Karpas-422 (cell line): ENCODE results near the gene CNN2. TPM values are rescaled to one million over a fixed set of nuclear protein-coding genes. Genes with fewer than 3 reads are reported as not detected.

Source experiments
- DNase-seq: peaks from one replicate; pipeline ENCODE4 v3.0.0-alpha.2; 2015
- H2AFZ ChIP-seq: fragments of 200-600 bp; sonication (generic); 2 replicates; pipeline ENCODE4 v1.6.1; 2014; ENCODE audit warnings: antibody characterized with exemption, low read length, mixed read lengths
- H3K27ac ChIP-seq: fragments of 200-600 bp; sonication (generic); 2 replicates; pipeline ENCODE4 v1.5.1; 2014; ENCODE audit warnings: mild to moderate bottlenecking, low read length, moderate library complexity
- H3K27me3 ChIP-seq: fragments of 200-600 bp; sonication (generic); 2 replicates; pipeline ENCODE4 v1.6.1; 2014; ENCODE audit warnings: low read length, mixed read lengths
- H3K36me3 ChIP-seq: fragments of 200-600 bp; sonication (generic); 2 replicates; pipeline ENCODE4 v1.6.1; 2014; ENCODE audit warnings: low read length, mixed read lengths; ENCODE audit not compliant: insufficient read depth
- H3K4me1 ChIP-seq: fragments of 200-600 bp; sonication (generic); 2 replicates; pipeline ENCODE4 v1.6.1; 2014; ENCODE audit warnings: mild to moderate bottlenecking, low read length, mixed read lengths
- H3K4me2 ChIP-seq: fragments of 200-600 bp; sonication (generic); 2 replicates; pipeline ENCODE4 v1.6.1; 2014; ENCODE audit warnings: low read length, low read depth, mild to moderate bottlenecking; ENCODE audit not compliant: poor library complexity, severe bottlenecking
- H3K4me3 ChIP-seq: fragments of 200-600 bp; sonication (generic); 2 replicates; pipeline ENCODE4 v1.5.1; 2014; ENCODE audit warnings: mild to moderate bottlenecking, antibody characterized with exemption, low read length, mixed read lengths
- H3K79me2 ChIP-seq: fragments of 200-600 bp; sonication (generic); 2 replicates; pipeline ENCODE4 v1.6.1; 2014; ENCODE audit warnings: mild to moderate bottlenecking, low read length, mixed read lengths
- H3K9ac ChIP-seq: fragments of 200-600 bp; sonication (generic); 2 replicates; pipeline ENCODE4 v1.6.0; 2014; ENCODE audit warnings: low read length
- H3K9me2 ChIP-seq: fragments of 200-600 bp; sonication (generic), shearing (Covaris generic); replicated peaks from 2 replicates; pipeline ENCODE4 v1.6.0; 2014; ENCODE audit warnings: mild to moderate bottlenecking, low read length, moderate library complexity; ENCODE audit not compliant: insufficient read depth
- H3K9me3 ChIP-seq: fragments of 300-700, 200-600 bp; sonication (generic); 2 replicates; pipeline ENCODE4 v1.6.1; 2014; ENCODE audit warnings: low read length, mixed read lengths
- H4K20me1 ChIP-seq: fragments of 200-600 bp; sonication (generic); 2 replicates; pipeline ENCODE4 v1.6.1; 2014; ENCODE audit warnings: mild to moderate bottlenecking, antibody characterized with exemption, low read length, low read depth; ENCODE audit not compliant: insufficient read depth
- total RNA-seq: library from RNA; depleted of rRNA; stranded (reverse); fragments of >200 nt; shearing (Covaris generic); gene quantifications from 2 replicates; pipeline ENCODE4 v1.2.3, GENCODE V29; 2014; ENCODE audit warnings: low replicate concordance

Gene CNN2
- total RNA-seq, 1 experiment from 2014 or later = 88.6 TPM

DNA sequence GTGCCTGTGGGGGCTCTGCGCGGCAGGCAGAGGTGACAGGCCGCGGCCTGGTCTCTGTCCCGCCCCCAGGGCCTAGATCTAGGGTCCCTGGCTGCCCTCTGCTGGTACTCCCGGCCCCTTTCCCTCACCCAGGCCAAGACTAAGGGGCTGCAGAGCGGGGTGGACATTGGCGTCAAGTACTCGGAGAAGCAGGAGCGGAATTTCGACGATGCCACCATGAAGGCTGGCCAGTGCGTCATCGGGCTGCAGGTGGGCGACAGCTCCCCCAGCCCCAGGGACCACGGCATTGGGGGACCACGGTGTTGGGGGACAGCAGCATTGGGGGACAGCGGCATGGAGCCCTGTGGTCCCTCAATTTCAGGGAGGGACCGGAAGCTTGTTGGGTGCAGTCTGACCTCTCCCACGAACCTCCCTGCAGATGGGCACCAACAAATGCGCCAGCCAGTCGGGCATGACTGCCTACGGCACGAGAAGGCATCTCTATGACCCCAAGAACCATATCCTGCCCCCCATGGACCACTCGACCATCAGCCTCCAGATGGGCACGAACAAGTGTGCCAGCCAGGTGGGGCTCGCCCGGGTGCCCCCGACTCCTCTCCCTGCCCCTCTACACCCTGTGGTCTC, 9.7 kb downstream of the CNN2 start:
- Histone ChIP-seq H4K20me1 (no peaks in the 10 kb centered on the region), H3K27ac (no peak overlapping the region), H3K4me2 (no peak overlapping the region), H3K9me2 (no peaks in the 10 kb centered on the region), H3K79me2 (no peaks in the 10 kb centered on the region), H3K4me3 (no peak overlapping the region), H2AFZ (no peak overlapping the region), H3K27me3 (no peaks in the 10 kb centered on the region), H3K4me1 (peaks cover 35% of the 10 kb centered on the region), H3K9me3 (no peaks in the 10 kb centered on the region), H3K9ac (no peak overlapping the region), H3K36me3 (peaks cover 4% of the 10 kb centered on the region; the same call in 1 of the 2 replicates)
- DNase-seq = no peak

DNA sequence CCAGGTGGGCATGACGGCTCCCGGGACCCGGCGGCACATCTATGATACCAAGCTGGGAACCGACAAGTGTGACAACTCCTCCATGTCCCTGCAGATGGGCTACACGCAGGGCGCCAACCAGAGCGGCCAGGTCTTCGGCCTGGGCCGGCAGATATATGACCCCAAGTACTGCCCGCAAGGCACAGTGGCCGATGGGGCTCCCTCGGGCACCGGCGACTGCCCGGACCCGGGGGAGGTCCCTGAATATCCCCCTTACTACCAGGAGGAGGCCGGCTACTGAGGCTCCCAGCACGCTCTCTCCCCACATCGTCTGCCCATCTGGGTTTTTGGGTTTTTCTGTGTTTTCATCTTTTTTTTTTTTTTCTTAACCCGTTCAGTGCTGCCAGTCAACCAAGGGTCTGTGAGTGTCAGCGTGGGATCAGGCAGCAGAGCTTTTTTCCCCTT, 11.2 kb downstream of the CNN2 start:
- Histone ChIP-seq H3K4me2 (peak overlapping the region; percentile 87), H3K4me3 (peak overlapping the region; percentile 79; the same call in 1 of the 2 replicates), H2AFZ (no peak overlapping the region), H3K27ac (peak overlapping the region; percentile 95), H3K9me2 (no peaks in the 10 kb centered on the region), H4K20me1 (0 out of 2 replicates have a peak, but pooled peaks cover 8% of the 10 kb centered on the region), H3K79me2 (no peaks in the 10 kb centered on the region), H3K4me1 (peaks cover 42% of the 10 kb centered on the region), H3K27me3 (no peaks in the 10 kb centered on the region), H3K36me3 (peaks cover 4% of the 10 kb centered on the region; the same call in 1 of the 2 replicates), H3K9ac (peak overlapping the region; percentile 62), H3K9me3 (no peaks in the 10 kb centered on the region)
- peak; percentile 84 for DNase-seq

GRCh38 chr19:1038978-1039645, 12.7 kb downstream of the CNN2 start:
- H3K9ac ChIP-seq = peak overlapping the region; percentile 62
- peaks cover 42% of the 10 kb centered on the region for H3K4me1 ChIP-seq
- H3K9me3 ChIP-seq = no peaks in the 10 kb centered on the region

GRCh38 chr19:1039646-1040475, 13.5 kb downstream of the CNN2 start, which contains the start of gene ABCA7:
ABCA7 (plus strand) TSS chr19:1040107; CDS start chr19:1041362, 1,255 bp downstream.
- H3K27ac ChIP-seq = peak within 1 kb of the TSS; percentile 95
- peak within 1 kb of the TSS; percentile 17; the same call in 1 of the 2 replicates for H2AFZ ChIP-seq
- peaks cover 4% of the 10 kb centered on the region; the same call in 1 of the 2 replicates for H3K36me3 ChIP-seq
- peak; percentile 99 for DNase-seq
- H3K4me2 ChIP-seq = peak within 1 kb of the TSS; percentile 87
- peak within 1 kb of the TSS; percentile 79 for H3K9ac ChIP-seq
- no peaks in the 10 kb centered on the region for H3K79me2 ChIP-seq
- H3K4me3 ChIP-seq = peak within 1 kb of the TSS; percentile 79
- H3K27me3 ChIP-seq = no peaks in the 10 kb centered on the region
- no peaks in the 10 kb centered on the region for H3K9me2 ChIP-seq
- H3K4me1 ChIP-seq = peaks cover 42% of the 10 kb centered on the region
- H3K9me3 ChIP-seq = no peaks in the 10 kb centered on the region
- H4K20me1 ChIP-seq = 0 out of 2 replicates have a peak, but pooled peaks cover 8% of the 10 kb centered on the region

More at GRCh38 chr19:1038978-1039645, 12.7 kb downstream of the CNN2 start:
- no peak for DNase-seq
- Histone ChIP-seq H3K4me3 (peak overlapping the region; percentile 79), H3K4me2 (peak overlapping the region; percentile 87), H3K27me3 (no peaks in the 10 kb centered on the region), H3K36me3 (peaks cover 4% of the 10 kb centered on the region; the same call in 1 of the 2 replicates), H3K9me2 (no peaks in the 10 kb centered on the region), H2AFZ (0 out of 2 replicates have a peak overlapping the region, but pooled peaks have one; percentile 5), H3K27ac (peak overlapping the region; percentile 95), H3K79me2 (no peaks in the 10 kb centered on the region), H4K20me1 (0 out of 2 replicates have a peak, but pooled peaks cover 8% of the 10 kb centered on the region)

GRCh38 chr19:1040476-1041271, 14.3 kb downstream of the CNN2 start:
- H3K4me1 ChIP-seq = peaks cover 42% of the 10 kb centered on the region
- 0 out of 2 replicates have a peak, but pooled peaks cover 8% of the 10 kb centered on the region for H4K20me1 ChIP-seq
- peak overlapping the region; percentile 56 for H3K27ac ChIP-seq
- H3K9me2 ChIP-seq = no peaks in the 10 kb centered on the region
- DNase-seq = peak; percentile 98
- H3K36me3 ChIP-seq = peaks cover 4% of the 10 kb centered on the region; the same call in 1 of the 2 replicates
- H3K27me3 ChIP-seq = no peaks in the 10 kb centered on the region
- peak overlapping the region; percentile 79 for H3K9ac ChIP-seq
- no peaks in the 10 kb centered on the region for H3K9me3 ChIP-seq
- H3K4me2 ChIP-seq = peak overlapping the region; percentile 87
- peak overlapping the region; percentile 17; the same call in 1 of the 2 replicates for H2AFZ ChIP-seq
- H3K4me3 ChIP-seq = peak overlapping the region; percentile 79
- H3K79me2 ChIP-seq = no peaks in the 10 kb centered on the region

- no peak for DNase-seq
Measured at GRCh38 chr19:1041272-1041834, 14.9 kb downstream of the CNN2 start.

More at GRCh38 chr19:1041272-1041834, 14.9 kb downstream of the CNN2 start:
- Histone ChIP-seq H3K36me3 (peaks cover 2% of the 10 kb centered on the region; the same call in 1 of the 2 replicates), H3K4me3 (peak overlapping the region; percentile 79; the same call in 1 of the 2 replicates), H3K4me1 (peaks cover 42% of the 10 kb centered on the region), H2AFZ (no peak overlapping the region), H3K79me2 (no peaks in the 10 kb centered on the region), H3K27ac (no peak overlapping the region), H3K9me3 (no peaks in the 10 kb centered on the region), H3K9me2 (no peaks in the 10 kb centered on the region), H3K27me3 (no peaks in the 10 kb centered on the region), H3K4me2 (peak overlapping the region; percentile 87), H3K9ac (peak overlapping the region; percentile 25), H4K20me1 (0 out of 2 replicates have a peak, but pooled peaks cover 8% of the 10 kb centered on the region)
